CD4-positive, alpha-beta memory T cell (primary cell): Measurements from ENCODE around the gene KCNQ1. TPM values are rescaled to one million over a fixed set of nuclear protein-coding genes. Genes with fewer than 3 reads are reported as not detected.

Experiments used
- CTCF ChIA-PET: fragments of 350-600 bp; sonication (Branson Sonifier 250); formaldehyde crosslinking; loops from one replicate; lab custom pipeline; 2021; ENCODE audit warnings: inconsistent platforms; ENCODE audit not compliant: partially characterized antibody; lab: Charles Lee
- POLR2A ChIA-PET: fragments of 350-600 bp; sonication (Branson Sonifier 250); formaldehyde crosslinking; loops from one replicate; lab custom pipeline; 2021; ENCODE audit not compliant: partially characterized antibody; lab: Charles Lee
- DNase-seq, 5 donors: peaks; one replicate each; pipeline versions ENCODE4 v3.0.0 to v3.0.0-alpha.2; 2020 to 2022; ENCODE audit warnings: mixed read lengths in 1 of 5
- H3K27ac ChIP-seq: one replicate; pipeline ENCODE4 v1.7.0; 2013; ENCODE audit warnings: low read depth, low read length
- H3K27me3 ChIP-seq: 2 replicates; pipeline ENCODE4 v1.7.0; 2013; ENCODE audit warnings: mild to moderate bottlenecking, low read length, moderate library complexity; ENCODE audit not compliant: insufficient read depth
- H3K36me3 ChIP-seq: 2 replicates; pipeline ENCODE4 v1.7.0; 2013; ENCODE audit warnings: mild to moderate bottlenecking, low read length, moderate library complexity; ENCODE audit not compliant: insufficient read depth
- H3K4me1 ChIP-seq: 2 replicates; pipeline ENCODE4 v1.7.0; 2013; ENCODE audit warnings: mild to moderate bottlenecking, low read length, moderate library complexity; ENCODE audit not compliant: insufficient read depth
- H3K4me3 ChIP-seq, 2 donors: one replicate each; pipeline ENCODE4 v1.7.0; 2013; ENCODE audit warnings: low read length in 2 of 2, mild to moderate bottlenecking in 1 of 2
- H3K9me3 ChIP-seq, 2 donors: one replicate each; pipeline ENCODE4 v1.7.0; 2013; ENCODE audit warnings: low read length in 2 of 2, control low read depth in 1 of 2; ENCODE audit not compliant: control insufficient read depth in 1 of 2
- H3K27ac Mint-ChIP-seq, 7 donors: one replicate each; pipeline ENCODE4 v1.8.0; 2020 to 2021; ENCODE audit warnings: mixed read lengths in 7 of 7, mild to moderate bottlenecking in 6 of 7, inconsistent platforms in 3 of 7, moderate library complexity in 3 of 7
- H3K27me3 Mint-ChIP-seq, 2 donors: one replicate each; pipeline ENCODE4 v1.8.0; 2020 to 2021; ENCODE audit warnings: mixed read lengths in 2 of 2
- H3K36me3 Mint-ChIP-seq, 2 donors: one replicate each; pipeline ENCODE4 v1.8.0; 2020 to 2021; ENCODE audit warnings: mixed read lengths in 2 of 2, inconsistent platforms in 1 of 2, mild to moderate bottlenecking in 1 of 2
- H3K4me1 Mint-ChIP-seq, 4 donors: one replicate each; pipeline ENCODE4 v1.8.0; 2020 to 2021; ENCODE audit warnings: mixed read lengths in 4 of 4, mild to moderate bottlenecking in 1 of 4
- H3K4me3 Mint-ChIP-seq, 8 donors: one replicate each; pipeline ENCODE4 v1.8.0; 2020 to 2021; ENCODE audit warnings: mixed read lengths in 8 of 8, mild to moderate bottlenecking in 7 of 8, moderate library complexity in 6 of 8, inconsistent platforms in 3 of 8
- H3K9me3 Mint-ChIP-seq, 8 donors: one replicate each; pipeline ENCODE4 v1.8.0; 2020 to 2021; ENCODE audit warnings: mixed read lengths in 8 of 8, mild to moderate bottlenecking in 5 of 8, inconsistent platforms in 3 of 8, moderate library complexity in 1 of 8
- intact Hi-C: fragments of 100-400 bp; cut with micrococcal nuclease; formaldehyde crosslinking; loops from one replicate; pipeline ENCODE4 v1.15.1; 2023
- polyA plus RNA-seq, 2 donors: library from polyadenylated mRNA; unstranded; fragments of 300-500 nt; fragmentation: Illumina TruSeq; gene quantifications; one replicate each; pipeline ENCODE4 v1.2.3, GENCODE V29; 2021
- total RNA-seq, 2 experiments: library from RNA; stranded (reverse); gene quantifications; one replicate each; pipeline ENCODE4 v1.2.3, GENCODE V29; 2021

KCNQ1 gene
- total and polyA plus RNA-seq, 4 experiments from 2014 or later = 5.4 to 21.7 (median 21.5) TPM

DNA sequence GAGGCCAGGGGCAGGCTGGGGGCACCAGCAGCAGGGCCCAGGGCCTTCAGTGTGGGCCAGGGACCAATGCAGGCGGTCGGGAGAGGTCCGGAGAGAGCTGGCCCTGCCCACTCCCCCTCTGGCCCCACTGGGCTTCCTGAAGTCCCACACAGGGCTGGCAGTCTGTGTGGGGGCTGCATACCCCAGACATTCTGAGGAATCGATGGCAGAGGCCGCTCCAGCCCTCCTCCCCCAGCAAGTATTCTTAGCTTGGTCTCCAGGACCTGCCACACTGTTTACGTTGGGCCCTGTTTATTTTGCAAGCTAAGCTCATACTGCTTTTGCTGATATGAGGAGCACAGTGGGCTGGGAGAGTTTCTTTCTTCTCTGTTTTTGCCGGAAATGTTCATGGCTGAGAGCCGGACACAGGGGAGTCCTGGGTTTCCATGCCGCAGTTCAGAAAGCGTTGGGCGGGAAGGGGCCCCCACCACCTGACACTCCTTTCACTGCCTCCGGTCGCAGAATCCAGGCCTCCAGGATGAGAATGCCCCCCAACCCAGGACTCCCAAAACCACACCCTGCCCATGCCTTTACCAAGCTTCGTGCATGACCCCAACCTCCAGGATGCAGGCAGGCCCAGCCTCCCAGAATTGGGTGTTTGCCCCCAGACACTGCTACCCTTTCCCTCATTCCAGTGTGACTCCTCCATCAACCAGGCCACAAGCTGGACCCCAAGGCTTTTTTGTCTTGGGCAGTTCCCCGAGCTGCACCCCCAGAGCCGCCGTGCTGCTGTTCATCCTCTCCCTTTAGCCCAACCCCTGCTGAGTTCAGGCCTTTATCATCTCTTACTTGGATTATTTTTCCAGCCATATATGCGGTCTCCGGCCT lies 336.8 kb downstream of the KCNQ1 start:
- H3K27me3 ChIP-seq = no peaks in the 10 kb centered on the region
- H3K36me3 Mint-ChIP-seq = peaks cover 9 to 21% of the 10 kb centered on the region in 2 donors
- peaks cover 0 to 4% (median 0%) of the 10 kb centered on the region in 8 donors for H3K9me3 Mint-ChIP-seq
- H3K4me3 Mint-ChIP-seq = peak overlapping the region in 1 of 8 donors; percentile 45
- no peaks in the 10 kb centered on the region for H3K4me1 ChIP-seq
- intact Hi-C loops = no loop called here
- H3K36me3 ChIP-seq = no peaks in the 10 kb centered on the region
- H3K4me1 Mint-ChIP-seq = peaks cover 0 to 1% (median 0%) of the 10 kb centered on the region in 4 donors
- no peak for DNase-seq
- no peak overlapping the region for H3K4me3 ChIP-seq
- ChIA-PET CTCF (no interaction called here), POLR2A (no interaction called here)
- H3K9me3 ChIP-seq = no peaks in the 10 kb centered on the region
- peak overlapping the region in 3 of 7 donors; percentile 13 to 50 (median 29) for H3K27ac Mint-ChIP-seq
- H3K27ac ChIP-seq = no peak overlapping the region
- no peaks in the 10 kb centered on the region for H3K27me3 Mint-ChIP-seq

DNA sequence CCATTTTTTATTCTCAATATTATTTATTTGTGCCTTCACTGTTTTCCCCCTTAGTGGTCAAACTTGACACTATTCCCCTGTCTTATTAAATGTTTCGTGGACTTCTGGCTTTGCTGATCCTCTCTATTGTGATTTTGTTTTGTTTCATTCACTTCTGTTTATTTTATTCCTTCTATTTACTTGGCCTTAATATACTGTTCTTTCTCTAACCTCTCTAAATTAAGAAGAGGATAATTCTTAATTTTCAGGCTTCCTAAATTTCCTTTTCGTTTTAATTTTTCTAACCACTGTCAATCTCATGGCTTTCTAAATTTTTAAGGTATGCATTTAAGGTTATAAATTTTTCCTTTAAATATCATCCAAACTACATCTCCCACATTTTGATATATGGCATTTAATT lies 338.0 kb downstream of the KCNQ1 start:
- H3K4me1 Mint-ChIP-seq = peaks cover 0 to 1% (median 0%) of the 10 kb centered on the region in 4 donors
- no peak for DNase-seq
- no peak overlapping the region for H3K27ac Mint-ChIP-seq
- H3K27me3 Mint-ChIP-seq = no peaks in the 10 kb centered on the region
- H3K27ac ChIP-seq = no peak overlapping the region
- H3K4me3 Mint-ChIP-seq = no peak overlapping the region
- no peaks in the 10 kb centered on the region for H3K27me3 ChIP-seq
- no peaks in the 10 kb centered on the region for H3K4me1 ChIP-seq
- H3K4me3 ChIP-seq = no peak overlapping the region
- no peaks in the 10 kb centered on the region for H3K36me3 ChIP-seq
- intact Hi-C loops = no loop called here
- H3K36me3 Mint-ChIP-seq = peaks cover 3 to 21% of the 10 kb centered on the region in 2 donors
- no peaks in the 10 kb centered on the region for H3K9me3 ChIP-seq
- ChIA-PET CTCF (no interaction called here), POLR2A (no interaction called here)
- H3K9me3 Mint-ChIP-seq = peaks cover 0 to 4% (median 0%) of the 10 kb centered on the region in 8 donors

DNA sequence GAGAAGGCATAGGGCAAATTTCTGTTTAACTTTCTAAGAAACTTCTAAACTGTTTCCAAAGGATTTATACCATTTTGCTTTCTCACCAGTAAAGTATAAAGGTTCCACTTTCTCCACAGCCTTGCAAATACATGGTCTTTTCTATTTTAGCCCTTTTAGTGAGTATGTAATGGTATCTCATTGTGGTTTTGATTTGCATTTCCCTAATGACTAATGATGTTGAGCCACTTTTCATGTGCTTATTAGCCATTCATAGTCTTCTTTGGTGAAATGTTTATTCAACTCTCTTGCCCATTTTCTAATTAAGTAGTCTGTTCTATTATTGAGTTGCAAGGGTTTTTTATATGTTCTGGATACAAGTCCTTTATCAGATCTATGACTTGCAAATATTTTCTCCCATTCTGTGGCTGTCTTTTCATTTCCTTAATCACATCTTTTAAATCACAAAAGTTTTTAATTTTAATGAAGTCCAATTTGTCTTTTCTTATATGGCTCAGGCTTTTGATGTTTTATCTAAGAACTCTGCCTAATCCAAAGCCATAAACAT lies 338.8 kb downstream of the KCNQ1 start:
- DNase-seq = no peak
- Histone ChIP-seq H3K9me3 (no peaks in the 10 kb centered on the region), H3K27me3 (no peaks in the 10 kb centered on the region), H3K4me3 (no peak overlapping the region), H3K4me1 (no peaks in the 10 kb centered on the region), H3K36me3 (no peaks in the 10 kb centered on the region), H3K27ac (no peak overlapping the region)
- intact Hi-C loops = no loop called here
- Mint-ChIP-seq H3K27me3 (no peaks in the 10 kb centered on the region), H3K9me3 (peaks cover 0 to 4% (median 0%) of the 10 kb centered on the region in 8 donors), H3K27ac (no peak overlapping the region), H3K36me3 (peaks cover 2 to 21% of the 10 kb centered on the region in 2 donors), H3K4me3 (no peak overlapping the region), H3K4me1 (peaks cover 0 to 1% (median 0%) of the 10 kb centered on the region in 4 donors)
- CTCF ChIA-PET = no interaction called here
- POLR2A ChIA-PET = no interaction called here

DNA sequence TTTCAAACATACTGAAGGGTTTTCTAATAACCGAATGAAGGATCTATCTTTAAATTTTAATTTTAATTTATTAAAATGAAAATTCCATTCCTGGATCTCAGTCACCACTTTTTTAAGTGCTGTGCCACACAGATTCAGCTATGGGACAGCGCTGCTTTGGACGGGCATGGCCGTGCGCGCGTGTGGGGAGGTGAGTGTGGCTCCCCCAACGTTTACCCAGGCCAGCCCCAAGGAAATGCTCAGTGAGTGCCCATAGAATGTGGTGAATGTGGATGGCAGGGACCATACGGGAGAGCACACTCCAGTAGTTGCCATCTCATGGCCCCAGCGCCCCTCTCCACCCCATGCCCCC lies 343.0 kb downstream of the KCNQ1 start:
- intact Hi-C loops = no loop called here
- Histone ChIP-seq H3K27me3 (no peaks in the 10 kb centered on the region), H3K4me3 (no peak overlapping the region), H3K9me3 (no peaks in the 10 kb centered on the region), H3K36me3 (no peaks in the 10 kb centered on the region), H3K4me1 (peaks cover 4% of the 10 kb centered on the region), H3K27ac (no peak overlapping the region)
- Mint-ChIP-seq H3K4me1 (peaks cover 0 to 5% (median 4%) of the 10 kb centered on the region in 4 donors), H3K27ac (no peak overlapping the region), H3K27me3 (no peaks in the 10 kb centered on the region), H3K9me3 (peaks cover 0 to 3% (median 0%) of the 10 kb centered on the region in 8 donors), H3K4me3 (no peak overlapping the region), H3K36me3 (peaks cover 2 to 4% of the 10 kb centered on the region in 2 donors)
- CTCF ChIA-PET = no interaction called here
- POLR2A ChIA-PET = no interaction called here
- no peak for DNase-seq

DNA sequence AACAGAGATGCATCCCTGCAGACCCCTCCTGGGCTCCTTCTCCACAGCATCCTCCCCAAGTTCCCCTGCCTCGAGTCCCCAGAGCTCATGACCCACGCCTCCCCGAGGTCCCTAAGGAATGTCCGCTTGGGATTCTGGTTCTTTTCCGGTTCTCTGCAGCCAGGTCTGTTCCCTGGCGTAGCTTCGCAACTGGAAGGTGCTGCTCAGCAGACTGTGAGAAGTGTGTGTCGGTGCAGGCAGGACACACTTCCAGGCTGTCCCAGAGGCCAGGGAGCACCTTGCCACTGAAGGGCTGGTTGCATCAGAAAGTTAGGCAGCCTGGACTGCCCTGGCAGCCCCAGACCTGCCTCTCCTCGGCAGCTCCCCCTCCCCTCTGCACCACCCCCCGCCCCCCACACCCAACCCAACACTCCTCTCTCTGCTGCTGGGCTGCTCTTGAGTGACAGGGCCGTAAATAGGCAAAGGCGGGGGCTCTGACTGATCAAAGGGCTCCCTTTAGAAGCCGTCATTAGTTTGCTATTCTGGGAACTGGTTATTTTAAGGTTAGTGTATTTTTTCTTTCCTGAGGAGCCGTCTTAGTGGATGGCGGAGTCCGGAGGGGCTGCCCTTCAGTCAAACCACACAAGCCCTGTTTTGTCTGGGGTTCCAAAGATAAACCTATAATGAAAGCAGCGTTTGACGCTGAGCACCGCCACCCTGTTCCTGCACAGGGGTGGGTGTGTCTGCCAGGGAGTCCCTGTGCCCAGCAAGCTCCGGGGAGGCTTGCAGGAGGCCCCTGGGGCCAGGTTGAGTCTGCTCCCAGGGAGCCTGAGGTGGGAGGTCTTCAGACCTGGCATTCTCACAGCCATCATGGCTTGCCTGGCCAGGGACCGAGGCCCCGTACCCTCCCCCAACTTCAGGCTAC lies 343.6 kb downstream of the KCNQ1 start:
- peak overlapping the region in 2 of 7 donors; percentile 46 to 56 for H3K27ac Mint-ChIP-seq
- no peaks in the 10 kb centered on the region for H3K27me3 Mint-ChIP-seq

DNA sequence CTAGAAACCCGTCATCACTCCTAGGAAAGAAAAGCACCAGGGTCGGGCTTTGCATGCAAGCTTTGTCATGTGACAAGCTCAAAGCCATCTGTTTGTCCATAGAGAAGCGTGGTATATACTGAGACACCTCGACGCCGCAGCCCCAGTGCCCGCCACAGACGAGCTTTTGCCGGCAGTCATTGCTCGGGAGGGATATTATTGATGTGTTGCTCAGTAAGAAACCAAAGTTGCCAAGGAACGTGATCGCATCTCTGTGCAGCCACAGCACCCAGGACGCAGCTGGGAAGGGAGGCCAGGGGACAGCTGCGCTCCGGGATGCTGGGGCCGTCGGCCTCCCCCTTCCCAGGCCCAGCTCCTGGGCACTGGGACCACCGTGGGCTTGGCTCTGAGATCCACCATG lies 344.5 kb downstream of the KCNQ1 start:
- Mint-ChIP-seq H3K27ac (no peak overlapping the region), H3K4me1 (peaks cover 0 to 4% (median 3%) of the 10 kb centered on the region in 4 donors), H3K9me3 (peaks cover 0 to 2% (median 0%) of the 10 kb centered on the region in 8 donors), H3K4me3 (peak overlapping the region in 3 of 8 donors; percentile 24 to 32 (median 32)), H3K36me3 (peaks cover 2 to 3% of the 10 kb centered on the region in 2 donors), H3K27me3 (no peaks in the 10 kb centered on the region)
- H3K4me1 ChIP-seq = peaks cover 4% of the 10 kb centered on the region
- ChIA-PET CTCF (no interaction called here), POLR2A (interaction anchor here (1.2 kb wide), 1 partner anchor 225 kb away, joined by 3 read pairs; no protein-coding TSS in a partner anchor)
- H3K9me3 ChIP-seq = no peaks in the 10 kb centered on the region
- no peak overlapping the region for H3K4me3 ChIP-seq
- H3K36me3 ChIP-seq = no peaks in the 10 kb centered on the region
- no peak overlapping the region for H3K27ac ChIP-seq
- intact Hi-C loops = no loop called here
- H3K27me3 ChIP-seq = no peaks in the 10 kb centered on the region
- DNase-seq = no peak

More for the DNA sequence above, 343.6 kb downstream of the KCNQ1 start:
- H3K4me1 Mint-ChIP-seq = peaks cover 0 to 5% (median 4%) of the 10 kb centered on the region in 4 donors
- H3K4me3 ChIP-seq = no peak overlapping the region
- ChIA-PET CTCF (no interaction called here), POLR2A (interaction anchor here (1.2 kb wide), 1 partner anchor 226 kb away, joined by 3 read pairs; no protein-coding TSS in a partner anchor)
- peaks cover 0 to 2% (median 0%) of the 10 kb centered on the region in 8 donors for H3K9me3 Mint-ChIP-seq
- intact Hi-C loops = no loop called here
- peak overlapping the region in 1 of 8 donors; percentile 17 for H3K4me3 Mint-ChIP-seq
- H3K9me3 ChIP-seq = no peaks in the 10 kb centered on the region
- no peaks in the 10 kb centered on the region for H3K36me3 ChIP-seq
- no peak overlapping the region for H3K27ac ChIP-seq
- no peaks in the 10 kb centered on the region for H3K27me3 ChIP-seq
- peaks cover 0 to 2% of the 10 kb centered on the region in 2 donors for H3K36me3 Mint-ChIP-seq
- DNase-seq = no peak
- peaks cover 4% of the 10 kb centered on the region for H3K4me1 ChIP-seq
